HG02763 (cell line): ENCODE data around the gene PLXDC2.
"Not testable (repeated sequence)": the region's sequence is repeated elsewhere in the genome, so short reads cannot be mapped to it uniquely, and the experiment has no call there.

Experiments used
- ATAC-seq: cut with Tn5 transposase; IDR thresholded peaks from one replicate; pipeline ENCODE4 v1.9.1; 2021; ENCODE audit warnings: mild to moderate bottlenecking, moderate library complexity; ENCODE audit not compliant: unreplicated experiment

PLXDC2 gene

DNA sequence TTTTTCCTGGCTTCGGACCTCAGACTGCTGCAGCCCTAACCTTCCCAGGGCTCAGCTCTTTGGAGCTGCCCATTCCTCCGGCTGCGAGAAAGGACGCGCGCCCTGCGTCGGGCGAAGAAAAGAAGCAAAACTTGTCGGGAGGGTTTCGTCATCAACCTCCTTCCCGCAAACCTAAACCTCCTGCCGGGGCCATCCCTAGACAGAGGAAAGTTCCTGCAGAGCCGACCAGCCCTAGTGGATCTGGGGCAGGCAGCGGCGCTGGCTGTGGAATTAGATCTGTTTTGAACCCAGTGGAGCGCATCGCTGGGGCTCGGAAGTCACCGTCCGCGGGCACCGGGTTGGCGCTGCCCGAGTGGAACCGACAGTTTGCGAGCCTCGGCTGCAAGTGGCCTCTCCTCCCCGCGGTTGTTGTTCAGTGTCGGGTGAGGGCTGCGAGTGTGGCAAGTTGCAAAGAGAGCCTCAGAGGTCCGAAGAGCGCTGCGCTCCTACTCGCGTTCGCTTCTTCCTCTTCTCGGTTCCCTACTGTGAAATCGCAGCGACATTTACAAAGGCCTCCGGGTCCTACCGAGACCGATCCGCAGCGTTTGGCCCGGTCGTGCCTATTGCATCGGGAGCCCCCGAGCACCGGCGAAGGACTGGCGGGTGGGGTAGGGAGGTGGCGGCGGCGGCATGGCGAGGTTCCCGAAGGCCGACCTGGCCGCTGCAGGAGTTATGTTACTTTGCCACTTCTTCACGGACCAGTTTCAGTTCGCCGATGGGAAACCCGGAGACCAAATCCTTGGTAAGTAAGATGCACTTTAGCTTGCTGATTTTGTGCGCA, at the start of gene PLXDC2:
PLXDC2 (plus strand) TSS at position 22 of the 820 bp plus-strand sequence.
- ATAC-seq = no peak

DNA sequence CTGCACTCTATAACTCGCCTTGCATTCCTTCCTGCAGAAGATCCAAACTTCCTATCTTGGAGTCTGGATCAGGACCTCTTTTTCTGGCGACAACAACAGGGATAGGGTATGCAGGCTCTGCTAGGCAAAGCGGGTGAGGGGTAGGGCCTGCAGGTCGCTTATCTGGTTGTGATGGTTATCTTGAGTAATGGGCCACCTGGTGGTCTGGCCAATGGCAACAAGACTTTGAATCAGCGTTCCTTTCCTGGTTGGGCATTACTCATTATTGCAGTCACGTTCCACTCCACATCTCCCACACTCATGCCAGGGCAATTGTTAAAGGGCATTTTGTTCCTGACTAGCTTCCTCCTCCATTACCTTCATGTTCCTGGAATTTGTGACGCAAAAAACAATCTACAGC, 48.4 kb upstream of the PLXDC2 start:
- no peak for ATAC-seq

DNA sequence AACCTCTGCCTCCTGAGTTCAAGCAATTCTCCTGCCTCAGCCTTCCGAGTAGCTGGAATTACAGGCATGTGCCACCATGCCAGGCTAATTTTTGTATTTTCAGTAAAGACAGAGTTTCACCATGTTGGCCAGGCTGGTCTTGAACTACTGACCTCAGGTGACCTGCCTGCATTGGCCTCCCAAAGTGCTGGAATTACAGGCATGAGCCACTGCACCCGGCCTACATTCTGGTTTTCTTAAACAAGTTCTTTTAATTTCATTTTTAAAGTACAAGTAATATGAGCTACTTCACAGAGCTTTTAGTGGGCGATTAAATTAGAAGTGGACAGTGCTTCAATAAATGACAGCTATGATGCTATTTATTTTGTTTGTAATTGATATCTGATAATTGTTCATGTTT, 46.4 kb upstream of the PLXDC2 start:
- ATAC-seq = not testable (repeated sequence)

- ATAC-seq = no peak
Observed at GRCh38 chr10:19772972-19773371, 43.3 kb upstream of the PLXDC2 start.

GRCh38 chr10:19775296-19775695, 40.9 kb upstream of the PLXDC2 start:
- no peak for ATAC-seq

DNA sequence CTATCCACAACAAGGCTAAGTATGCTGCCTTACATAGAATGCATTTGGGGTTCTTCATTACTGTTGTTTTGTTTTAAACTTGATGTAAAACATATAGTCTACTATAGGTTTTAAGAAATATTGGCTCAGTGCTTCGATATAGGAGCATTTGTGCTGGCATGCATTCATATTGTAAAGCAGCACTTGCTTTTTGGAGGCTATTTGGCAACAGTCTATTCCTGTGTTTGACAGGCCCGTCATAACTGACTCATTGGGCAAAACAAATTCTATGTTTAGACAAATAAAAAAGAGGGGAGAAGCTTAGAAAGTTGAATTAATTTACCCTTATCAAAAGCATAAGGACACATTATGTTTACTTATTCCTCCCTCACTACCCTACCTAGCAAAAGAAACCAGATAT, 38.4 kb upstream of the PLXDC2 start:
- ATAC-seq = no peak

DNA sequence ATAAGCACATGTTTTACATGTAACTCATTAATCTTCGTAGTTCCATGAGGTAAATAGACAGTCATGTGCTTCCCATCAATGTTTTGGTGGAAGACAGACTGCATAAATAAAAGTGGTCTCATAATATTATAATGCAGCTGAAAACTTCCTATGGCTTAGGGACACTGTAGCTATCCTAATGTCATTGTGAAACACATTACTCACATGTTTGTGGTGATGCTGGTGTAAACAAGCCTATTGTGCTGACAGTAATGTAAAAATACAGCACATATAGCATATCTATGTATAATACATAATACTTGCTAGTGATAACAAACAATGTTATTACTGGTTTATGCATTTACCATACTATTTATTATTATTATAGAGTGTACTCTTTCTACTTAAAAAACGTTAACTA, 37.2 kb upstream of the PLXDC2 start:
- ATAC-seq = no peak

DNA sequence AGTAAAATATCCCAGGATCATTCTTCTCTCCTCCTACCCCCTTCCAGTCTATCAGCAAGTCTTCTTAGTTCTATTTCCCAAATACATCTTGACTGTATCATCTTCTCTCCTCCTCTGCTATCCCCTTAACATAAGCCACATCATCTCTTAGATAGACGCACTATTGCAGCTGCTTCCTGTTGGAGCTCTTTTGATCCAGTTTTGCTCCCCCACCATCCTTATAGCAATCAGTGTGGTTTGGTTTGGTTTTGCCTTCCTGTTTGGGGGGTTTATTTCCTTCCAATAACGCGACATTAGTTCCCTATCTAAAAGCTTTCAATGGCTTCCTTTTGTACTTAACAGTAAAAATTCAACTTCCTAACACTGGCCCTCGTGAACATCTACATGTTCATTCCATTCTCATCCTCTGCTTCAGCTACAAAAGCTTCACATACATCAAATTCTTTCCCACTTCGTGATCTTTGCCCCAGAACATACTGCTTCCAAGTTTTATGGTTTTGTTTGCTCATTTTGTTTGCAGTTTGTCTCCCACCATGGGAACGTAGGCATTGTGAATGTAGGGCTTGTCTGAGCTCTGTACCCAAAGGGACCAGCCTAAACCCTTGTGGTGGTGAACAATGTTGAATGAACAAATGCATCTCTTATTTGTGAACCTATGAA, 33.7 kb upstream of the PLXDC2 start:
- no peak for ATAC-seq

- no peak for ATAC-seq
Observed at GRCh38 chr10:19783721-19784120, 32.5 kb upstream of the PLXDC2 start.

DNA sequence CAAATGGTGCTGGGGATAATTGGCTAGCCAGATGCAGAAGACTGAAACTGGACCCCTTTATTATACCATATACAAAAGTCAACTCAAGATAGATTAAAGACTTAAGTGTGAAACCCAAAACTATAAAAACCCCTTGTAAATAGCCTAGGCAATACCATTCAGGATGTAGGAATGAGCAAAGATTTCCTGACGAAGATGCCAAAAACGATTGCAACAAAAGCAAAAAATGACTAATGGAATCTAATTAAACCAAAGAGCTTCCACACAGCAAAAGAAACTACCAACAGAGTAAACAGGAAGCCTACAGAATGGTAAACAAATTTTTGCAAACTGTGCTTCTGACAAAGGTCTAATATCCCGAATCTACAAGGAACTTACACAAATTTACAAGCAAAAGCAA, 30.9 kb upstream of the PLXDC2 start:
- no peak for ATAC-seq

DNA sequence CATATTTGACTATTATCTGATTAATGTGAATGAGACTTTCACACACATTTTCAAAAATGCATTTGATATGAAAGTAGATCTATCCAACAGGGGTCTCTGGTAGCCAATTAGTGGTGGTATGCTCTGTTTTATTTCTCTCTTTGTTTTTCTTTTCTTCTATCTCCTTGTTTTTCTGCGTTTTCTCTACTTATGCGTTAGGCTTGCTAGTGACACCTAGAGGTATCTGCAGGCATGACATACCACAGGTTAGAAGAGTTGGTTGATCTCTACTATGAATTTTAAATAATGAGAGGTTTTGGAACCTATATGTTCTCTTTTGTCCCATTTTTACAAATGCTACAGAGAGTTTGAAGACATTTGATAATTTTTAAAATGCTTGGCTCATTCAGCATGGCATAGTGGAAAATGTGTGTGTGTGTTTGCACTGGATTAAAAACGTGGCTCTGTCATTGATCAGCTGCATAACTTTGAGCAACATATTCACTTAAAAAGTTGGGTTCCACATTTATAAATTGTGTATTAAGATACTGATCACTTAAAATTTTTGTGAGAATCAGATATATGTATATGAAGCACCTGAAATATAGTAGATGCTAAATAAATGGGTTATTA, 28.1 kb upstream of the PLXDC2 start:
- ATAC-seq = no peak

- no peak for ATAC-seq
Observed at GRCh38 chr10:19788902-19789301, 27.3 kb upstream of the PLXDC2 start.

GRCh38 chr10:19789607-19790006, 26.6 kb upstream of the PLXDC2 start:
- ATAC-seq = no peak

- no peak for ATAC-seq
Observed at GRCh38 chr10:19791032-19791431, 25.2 kb upstream of the PLXDC2 start.

GRCh38 chr10:19795684-19796083, 20.5 kb upstream of the PLXDC2 start:
- no peak for ATAC-seq

GRCh38 chr10:19800161-19800560, 16.1 kb upstream of the PLXDC2 start:
- ATAC-seq = no peak

DNA sequence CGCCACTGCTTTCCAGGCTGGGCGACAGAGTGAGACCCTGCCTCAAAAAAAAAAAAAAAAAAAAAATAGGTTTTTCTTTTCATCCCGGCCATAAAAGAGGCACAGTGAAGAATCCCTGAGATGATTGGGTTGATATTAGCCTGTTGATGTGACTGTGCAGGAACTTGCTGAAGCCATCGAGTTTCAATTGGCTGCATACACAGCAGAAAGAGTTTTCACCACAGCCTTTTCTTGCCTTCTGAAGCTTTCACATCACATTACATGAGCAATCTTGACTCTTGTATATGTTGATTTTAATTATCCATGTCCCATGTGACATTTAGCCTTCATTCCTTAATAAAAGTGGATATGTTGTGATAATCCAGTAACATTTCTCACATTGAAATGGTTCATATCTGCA, 14.9 kb upstream of the PLXDC2 start:
- no peak for ATAC-seq

DNA sequence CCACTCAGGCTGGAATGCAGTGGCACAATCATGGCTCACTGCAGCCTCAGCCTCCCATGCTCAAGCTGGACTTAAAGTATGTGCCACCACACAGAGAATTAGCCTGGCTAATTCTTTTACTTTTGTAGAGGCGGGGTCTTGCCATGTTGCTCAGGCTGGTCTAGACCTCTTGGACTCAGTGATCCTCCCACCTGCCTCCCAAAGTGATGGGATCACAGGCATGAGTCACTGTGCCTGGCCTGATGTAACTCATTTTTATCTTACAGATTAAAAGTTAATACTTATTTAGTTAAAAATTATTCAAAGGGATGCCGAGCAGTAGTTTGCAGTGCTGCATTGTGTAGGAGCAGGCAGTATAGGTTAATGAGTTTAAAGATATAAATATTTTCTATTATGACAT, 12.6 kb upstream of the PLXDC2 start:
- ATAC-seq = no peak

GRCh38 chr10:19809481-19809880, 6.8 kb upstream of the PLXDC2 start:
- ATAC-seq = no peak

DNA sequence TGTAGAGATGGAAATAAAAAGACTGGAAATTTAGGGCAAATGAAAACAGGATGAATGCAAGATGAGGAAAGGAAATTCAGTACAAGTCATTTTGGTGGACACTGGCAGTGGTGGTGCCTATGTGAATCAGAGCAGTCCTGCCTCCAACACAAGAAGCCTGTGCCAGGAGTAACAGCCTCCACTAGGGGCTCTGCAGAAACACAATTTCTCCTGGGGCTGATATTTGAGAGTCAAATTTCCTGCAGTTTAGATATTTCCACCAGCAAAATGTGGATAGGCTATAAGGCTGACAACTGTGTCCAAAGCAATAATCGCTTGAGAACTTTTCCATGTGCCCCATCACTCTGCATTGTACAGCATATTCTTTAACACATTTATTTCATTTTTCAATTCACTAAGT, 4.7 kb upstream of the PLXDC2 start:
- ATAC-seq = no peak

- no peak for ATAC-seq
Observed at GRCh38 chr10:19812976-19813375, 3.3 kb upstream of the PLXDC2 start.
